HG02852 (cell line): ENCODE results near the gene TAGLN.

Experiments
- ATAC-seq: cut with Tn5 transposase; IDR thresholded peaks from one replicate; pipeline ENCODE4 v1.9.1; 2021; ENCODE audit warnings: mild to moderate bottlenecking, moderate library complexity; ENCODE audit not compliant: unreplicated experiment

TAGLN gene

DNA sequence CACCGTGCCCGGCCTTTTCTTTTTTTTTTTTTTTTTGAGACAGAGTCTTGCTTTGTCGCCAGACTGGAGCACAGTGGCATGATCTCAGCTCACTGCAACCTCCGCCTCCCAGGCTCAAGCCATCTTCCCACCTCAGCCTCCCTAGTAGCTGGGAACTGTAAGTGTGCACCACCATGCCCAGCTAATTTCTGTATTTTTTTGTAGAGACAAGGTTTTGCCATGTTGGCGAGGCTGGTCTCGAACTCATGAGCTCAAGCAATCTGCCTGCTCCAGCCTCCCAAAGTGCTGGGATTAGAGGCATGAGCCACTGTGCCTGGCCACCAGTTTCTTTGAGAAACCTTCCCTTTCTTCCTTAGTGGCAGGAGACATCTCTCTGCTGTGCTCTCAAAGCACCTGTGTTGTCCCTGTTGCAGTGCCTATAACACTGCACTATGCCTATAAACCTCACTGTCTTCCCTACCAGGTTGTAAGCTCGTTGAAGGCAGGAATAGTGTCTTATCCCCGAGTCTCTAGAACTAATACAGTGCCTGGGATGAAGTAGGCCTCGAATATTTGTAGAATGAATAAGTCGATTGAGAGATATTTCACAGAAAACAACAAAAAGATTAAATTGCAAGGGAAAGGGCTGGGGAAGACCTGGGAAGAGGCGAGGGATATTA is 13.7 kb downstream of the TAGLN start:
- no peak for ATAC-seq

DNA sequence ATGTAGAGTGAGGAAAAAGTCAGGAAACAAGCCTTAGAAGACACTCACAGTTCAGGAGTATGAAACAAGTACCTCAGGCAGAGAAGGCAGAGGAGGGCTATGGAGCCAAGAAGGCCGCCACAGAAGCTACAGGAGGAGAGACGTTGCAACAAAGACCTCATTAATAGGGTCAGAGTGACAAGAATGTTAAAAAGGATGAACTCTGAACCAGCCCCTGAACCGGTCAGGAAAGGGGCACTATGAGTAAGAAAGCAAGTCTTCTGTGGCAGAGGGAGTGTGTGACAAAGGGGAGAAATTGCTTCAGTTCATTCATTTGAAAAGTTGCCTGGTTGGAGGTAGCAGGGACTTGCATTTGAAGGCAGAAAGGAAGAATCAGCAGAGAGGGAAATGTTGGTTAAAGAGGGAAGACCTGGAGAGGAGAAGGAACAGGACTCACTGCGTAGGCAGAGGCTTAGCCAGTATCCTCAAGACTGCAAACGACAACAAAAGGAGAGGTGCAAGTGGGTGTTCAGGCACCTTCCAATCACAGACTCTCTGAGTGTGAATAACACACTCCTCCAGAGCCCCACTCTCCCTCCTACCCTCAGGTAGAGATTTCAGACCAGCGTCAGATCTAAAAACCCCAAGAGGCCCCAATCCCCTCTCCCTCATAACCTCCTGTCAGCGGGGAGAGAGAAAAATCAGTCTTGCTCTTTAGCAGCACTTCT is 15.4 kb downstream of the TAGLN start:
- no peak for ATAC-seq

DNA sequence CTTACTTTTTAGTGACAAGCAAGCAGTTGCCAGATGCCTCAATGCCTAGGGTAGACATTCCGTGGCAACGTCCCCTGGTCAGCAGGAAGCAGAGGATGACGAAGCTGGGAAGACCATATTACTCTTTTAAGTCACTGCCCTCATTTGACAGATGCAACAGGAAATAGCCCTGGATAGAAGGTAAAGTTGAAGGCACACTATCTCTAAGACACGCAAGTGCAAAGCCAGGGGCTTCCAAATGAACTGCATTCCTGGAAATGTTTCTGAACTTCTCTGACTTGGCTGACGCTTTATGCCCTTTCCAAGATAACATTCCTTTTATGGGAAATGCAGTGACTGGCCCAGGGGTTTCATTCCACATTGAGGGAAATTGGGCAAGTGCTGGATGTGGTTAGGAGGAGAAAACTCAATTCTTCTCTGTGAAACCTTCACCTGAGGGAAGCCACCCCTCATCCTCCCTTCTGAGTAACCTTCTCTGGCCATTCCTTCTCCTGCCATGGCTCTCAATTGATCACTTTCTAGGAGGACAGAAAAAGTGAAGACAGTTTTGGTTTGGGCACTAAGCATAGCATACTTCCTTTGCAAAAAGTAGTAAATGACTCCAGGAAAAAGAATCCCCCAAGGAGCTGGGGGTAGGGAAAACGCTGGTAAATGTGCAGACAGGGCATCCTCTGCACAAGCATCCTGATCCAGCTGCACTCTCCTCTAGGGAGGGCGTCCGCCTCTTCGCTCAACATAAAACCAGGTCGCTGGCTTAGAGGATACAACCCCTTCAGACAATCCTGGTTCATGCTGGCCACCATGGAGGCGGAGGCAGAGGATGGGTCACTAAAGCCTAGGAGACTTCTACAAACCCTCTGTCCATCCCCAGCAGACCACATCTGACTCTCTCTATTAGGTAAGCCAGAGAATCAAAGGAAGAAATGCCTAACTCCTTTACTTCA is 18.2 kb downstream of the TAGLN start:
- no peak for ATAC-seq

GRCh38 chr11:117218133-117218915 is 19.2 kb downstream of the TAGLN start:
- ATAC-seq, result no peak

GRCh38 chr11:117219001-117219400 is 19.8 kb downstream of the TAGLN start:
- no peak for ATAC-seq

DNA sequence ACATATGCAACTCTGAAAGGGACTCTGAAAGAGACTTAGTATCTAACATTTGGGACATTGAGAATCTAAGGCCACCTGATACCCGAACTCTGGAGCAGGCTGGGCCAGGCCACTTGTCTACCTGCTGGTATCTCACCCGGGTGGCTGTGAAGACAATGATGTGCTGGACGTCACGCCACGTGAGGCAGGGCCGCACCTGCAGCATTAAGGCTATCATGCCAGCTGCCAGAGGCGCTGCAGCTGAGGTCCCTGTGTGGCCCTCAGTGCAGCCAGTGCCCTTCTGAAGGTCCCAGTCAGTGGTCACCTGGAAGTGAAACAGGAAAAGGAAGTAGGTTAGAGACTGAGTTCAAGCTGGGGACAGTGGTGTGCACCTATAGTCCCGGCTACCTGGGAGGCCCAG is 20.3 kb downstream of the TAGLN start:
- no peak for ATAC-seq

GRCh38 chr11:117219995-117220394 is 20.8 kb downstream of the TAGLN start:
- ATAC-seq, result no peak

- ATAC-seq, result no peak
Observed at GRCh38 chr11:117220568-117220967, 21.4 kb downstream of the TAGLN start.

DNA sequence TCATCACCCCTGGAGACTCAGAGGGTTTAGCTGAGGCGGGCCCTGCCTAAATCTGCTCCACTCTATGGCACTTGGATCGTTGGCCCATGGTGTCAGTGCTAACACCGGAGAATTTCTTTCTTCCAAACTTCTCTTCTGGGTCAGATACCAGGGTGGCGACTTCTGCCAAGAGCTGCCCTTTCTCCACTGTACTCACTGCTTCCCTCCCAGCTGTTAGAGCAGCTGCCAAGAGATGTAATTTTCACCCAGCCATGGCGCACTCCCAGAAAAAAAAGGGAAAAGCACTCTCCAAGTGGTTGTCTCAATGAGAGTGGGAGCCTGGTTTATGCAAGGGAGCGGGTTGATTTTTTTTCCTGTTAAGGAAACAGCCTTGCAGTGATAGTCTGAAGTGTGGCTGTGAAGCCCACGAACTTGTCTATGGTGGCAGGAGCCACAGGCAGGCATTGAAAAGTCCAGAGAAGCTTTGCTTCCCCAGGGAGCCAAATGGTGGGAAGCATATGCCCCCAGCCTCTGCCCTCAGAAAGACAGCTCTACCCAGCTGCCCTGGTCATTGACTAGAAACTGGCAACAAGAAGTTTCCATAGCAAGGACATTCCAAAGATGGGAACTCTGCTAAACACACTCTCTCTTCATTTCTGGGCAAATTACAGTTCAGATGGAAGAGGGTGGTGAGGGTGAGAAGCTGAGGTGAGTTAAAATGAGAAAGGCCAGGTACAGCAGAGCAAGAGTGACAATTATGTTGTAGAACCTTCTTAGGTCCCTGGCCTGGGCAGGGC is 22.0 kb downstream of the TAGLN start:
- ATAC-seq, result no peak

DNA sequence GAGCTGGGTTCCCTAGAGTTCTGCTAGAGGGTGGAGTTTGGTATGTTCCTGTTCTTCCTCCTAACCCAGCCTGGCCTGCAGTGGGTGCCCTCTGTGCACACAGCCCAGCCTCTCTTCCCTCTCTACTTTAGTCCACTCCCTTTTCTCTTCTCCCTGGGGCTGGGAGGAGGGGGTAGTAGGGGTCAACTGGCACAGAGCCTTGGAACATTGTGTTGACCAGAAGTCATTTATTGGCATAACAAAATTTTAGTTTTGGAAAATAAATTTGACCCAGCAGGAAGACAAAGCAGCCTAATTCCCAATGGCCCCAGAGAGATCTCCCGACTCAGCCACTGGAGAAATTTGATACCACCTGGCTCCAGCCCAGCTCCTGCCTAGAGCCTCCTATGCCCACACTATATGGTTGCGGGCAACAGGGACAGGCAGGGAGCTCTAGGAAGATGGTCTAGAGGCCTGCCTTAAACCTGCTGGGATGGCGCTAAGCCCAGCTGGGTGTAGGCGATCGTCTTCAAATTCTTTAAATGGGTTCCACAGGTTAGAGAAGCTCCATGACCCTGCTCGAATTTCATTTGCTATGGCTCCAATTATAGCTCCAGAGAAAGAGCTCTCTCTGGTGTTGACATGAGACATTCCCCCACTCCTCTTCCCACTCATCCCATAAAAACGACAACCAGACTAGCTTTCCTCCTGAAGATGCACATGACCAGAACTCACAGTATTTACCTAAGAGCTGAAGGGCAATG is 22.8 kb downstream of the TAGLN start:
- ATAC-seq, result no peak

DNA sequence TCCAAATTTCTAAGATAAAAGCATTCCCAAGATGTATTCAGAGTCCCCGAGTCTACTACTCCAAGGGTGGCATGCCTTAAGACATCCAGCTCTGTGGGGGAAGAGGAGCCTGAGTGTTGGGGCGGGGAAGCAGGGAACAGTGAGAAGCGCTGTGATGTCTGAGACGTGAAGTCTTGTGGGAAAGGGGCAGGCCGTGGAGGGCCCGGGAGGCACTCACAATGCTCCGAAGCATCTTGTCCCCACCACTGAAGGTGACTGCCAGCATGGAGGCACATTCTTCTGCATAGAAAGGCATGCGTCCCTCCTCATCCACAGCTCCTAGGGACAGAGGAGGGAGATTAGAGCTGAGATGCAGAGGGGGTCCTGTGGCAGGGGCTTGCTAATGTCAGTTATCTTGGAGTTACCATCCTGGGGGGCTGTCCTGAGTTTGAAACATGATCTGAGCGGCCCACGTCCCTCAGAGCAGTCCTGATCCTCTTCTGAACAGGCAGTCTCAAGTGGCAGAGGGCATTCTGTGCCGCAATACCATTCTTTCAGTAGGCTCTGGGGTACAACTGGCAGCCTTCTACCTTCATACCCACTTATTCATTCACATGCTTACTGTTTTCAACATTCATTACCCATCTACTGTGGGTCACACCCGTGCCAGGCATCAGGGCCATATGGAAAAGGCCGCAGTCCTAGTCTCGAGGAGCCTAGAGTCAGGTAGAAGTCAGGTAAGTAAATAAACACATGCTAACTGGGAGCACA is 24.0 kb downstream of the TAGLN start:
- ATAC-seq, result no peak

DNA sequence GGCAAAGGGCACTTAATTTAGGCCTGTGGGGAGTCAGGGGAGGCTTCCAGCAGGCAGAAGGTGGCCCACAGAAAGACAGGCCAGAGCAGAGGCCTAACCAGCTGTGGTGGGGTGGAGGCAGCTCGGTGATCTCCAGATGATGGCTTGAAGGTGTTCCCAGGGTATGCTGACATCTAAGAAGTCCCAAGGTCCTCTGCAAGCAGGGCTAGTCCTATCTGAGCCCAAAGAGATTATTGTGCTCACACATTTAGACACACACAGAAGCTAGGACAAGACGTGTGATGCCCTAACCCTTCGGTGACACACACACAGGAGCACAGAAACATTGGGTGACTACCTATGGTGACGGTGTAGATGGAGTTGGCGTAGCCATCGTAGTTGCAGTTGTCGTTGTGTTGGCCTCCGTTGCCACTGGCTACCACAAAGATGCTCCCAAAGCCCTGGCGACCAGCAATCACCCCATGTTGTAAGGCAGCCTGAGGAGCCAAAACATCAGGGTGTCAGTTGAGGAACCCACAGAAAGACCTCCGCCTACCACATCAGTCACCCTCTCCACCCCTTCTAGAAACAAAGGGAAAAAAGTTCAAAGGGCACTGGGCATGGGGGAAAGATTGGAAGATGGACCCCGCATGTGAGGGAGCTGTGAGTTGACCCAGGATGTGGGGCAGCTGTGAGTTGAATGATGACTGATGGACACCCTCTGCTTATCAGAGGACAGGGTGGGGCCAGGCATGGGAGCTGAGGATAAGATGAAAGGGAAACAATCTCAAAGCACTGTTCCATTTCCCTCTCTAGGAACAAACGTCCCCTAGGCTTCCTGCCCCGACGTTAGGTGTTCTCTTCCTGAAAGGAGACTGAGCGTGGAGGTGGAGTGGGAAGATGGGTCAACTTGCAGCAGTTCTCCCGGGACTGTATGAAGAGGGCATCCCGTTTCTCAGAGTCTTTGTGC is 24.8 kb downstream of the TAGLN start:
- ATAC-seq, result no peak

GRCh38 chr11:117225553-117226170 is 26.5 kb downstream of the TAGLN start:
- no peak for ATAC-seq

DNA sequence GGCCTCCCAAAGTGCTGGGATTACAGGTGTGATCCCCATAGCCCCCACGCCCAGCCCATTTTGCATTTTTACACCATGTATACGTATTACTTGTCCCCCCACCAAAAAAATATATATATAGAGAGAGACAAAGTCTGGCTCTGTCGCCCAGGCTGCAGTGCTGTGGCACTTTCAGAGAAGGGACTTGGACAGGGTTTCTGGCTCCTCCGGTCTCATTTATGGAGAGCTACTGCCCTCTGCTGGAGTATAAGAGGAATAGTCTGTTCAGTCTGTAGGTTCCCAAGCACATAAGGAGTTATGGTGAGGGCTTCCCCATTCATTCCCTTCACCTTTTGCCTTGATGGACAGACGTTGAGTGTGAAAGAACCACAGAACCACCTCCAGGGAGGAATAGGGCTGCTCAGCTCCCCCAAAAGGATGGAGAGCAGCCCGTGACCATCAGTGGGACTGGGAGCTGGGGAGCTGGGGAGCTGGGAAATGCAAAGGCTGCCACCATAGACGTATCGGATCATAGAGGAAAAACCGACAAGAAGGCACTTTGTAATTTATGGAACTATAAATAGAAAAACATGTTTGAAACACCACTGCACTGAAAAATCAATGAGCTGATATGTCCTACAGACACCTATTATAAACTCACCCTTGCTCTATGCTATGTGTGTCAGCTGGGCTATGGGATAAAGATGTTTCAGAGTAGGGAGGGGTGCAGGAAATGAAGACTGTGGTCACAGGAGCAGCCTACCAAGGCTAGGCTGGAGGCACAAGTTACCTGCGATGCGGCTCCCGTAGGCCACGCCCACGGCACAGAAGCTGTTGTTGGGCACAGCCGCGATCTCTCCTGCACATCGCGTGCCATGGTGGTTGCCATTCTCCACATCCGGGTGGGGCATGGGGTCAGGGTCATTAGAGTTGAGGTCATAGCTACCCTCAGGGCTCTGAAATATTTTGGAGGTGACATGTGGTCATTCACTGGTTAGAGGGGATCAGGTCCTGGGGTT is 27.5 kb downstream of the TAGLN start:
- peak; percentile 70 for ATAC-seq

GRCh38 chr11:117228091-117228490 is 28.9 kb downstream of the TAGLN start:
- ATAC-seq, result no peak

DNA sequence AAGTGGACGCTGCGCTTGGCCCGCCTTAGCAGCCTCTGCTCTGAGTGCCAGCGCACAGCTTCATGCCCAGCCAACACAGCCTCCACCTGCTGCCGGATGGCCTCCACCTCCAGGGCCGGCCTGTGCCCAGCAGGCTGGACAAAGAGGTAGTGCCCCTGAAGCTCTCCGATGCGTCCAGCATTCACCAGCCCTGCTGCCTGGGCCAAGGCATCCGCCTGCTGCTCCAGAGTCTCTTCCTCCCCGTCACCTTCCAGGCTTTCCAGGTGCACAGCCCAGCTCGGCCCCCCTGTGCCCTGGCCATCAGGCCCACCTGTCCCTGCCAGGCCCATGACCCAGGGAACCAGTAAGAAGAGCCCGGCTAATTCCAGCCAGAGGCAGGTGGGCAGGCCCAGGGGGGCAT is 30.2 kb downstream of the TAGLN start:
- ATAC-seq, result no peak
